GM18508 (cell line): ENCODE measurements around the gene CEPT1.

Experiments
- ATAC-seq: cut with Tn5 transposase; IDR thresholded peaks from one replicate; pipeline ENCODE4 v1.9.1; 2021; ENCODE audit warnings: moderate number of reproducible peaks; ENCODE audit not compliant: insufficient read depth, unreplicated experiment

The CEPT1 gene

GRCh38 chr1:111223126-111223685 is 83.2 kb downstream of the CEPT1 start:
- ATAC-seq, result no peak

GRCh38 chr1:111225091-111225490 is 85.1 kb downstream of the CEPT1 start:
- no peak for ATAC-seq

GRCh38 chr1:111225717-111226400 is 85.8 kb downstream of the CEPT1 start:
- no peak for ATAC-seq

- no peak for ATAC-seq
Measured at GRCh38 chr1:111227434-111227833, 87.4 kb downstream of the CEPT1 start, which contains the start of gene CHI3L2. Gene CHI3L2, plus strand, starts transcription at chr1:111227713. Its CDS starts 17 bp downstream, at chr1:111227730.

GRCh38 chr1:111227851-111228747 is 88.1 kb downstream of the CEPT1 start:
- ATAC-seq, result no peak

- no peak for ATAC-seq
Measured at GRCh38 chr1:111228748-111229126, 88.7 kb downstream of the CEPT1 start.

- no peak for ATAC-seq
Measured at GRCh38 chr1:111232134-111232533, 92.1 kb downstream of the CEPT1 start.

- ATAC-seq, result no peak
Measured at GRCh38 chr1:111234258-111234657, 94.2 kb downstream of the CEPT1 start.
